GM13976 (cell line): ENCODE results near the gene DLL1.

Experiments used
- DNase-seq: peaks from one replicate; pipeline ENCODE4 v3.0.0; 2012; ENCODE audit warnings: low spot score
- CTCF ChIP-seq: IDR thresholded peaks from 2 replicates; pipeline ENCODE4 v1.5.1; 2012; ENCODE audit warnings: borderline replicate concordance, mild to moderate bottlenecking; ENCODE audit not compliant: insufficient read depth; ENCODE audit errors: extremely low read depth, missing control alignments, control extremely low read depth
- in situ Hi-C: fragments of 300-500 bp; cut with MboI; formaldehyde crosslinking; loops from one replicate; pipeline ENCODE4 v1.12.0; 2022; ENCODE audit warnings: low sequenced_read_pairs, mixed read lengths, inconsistent platforms; ENCODE audit not compliant: unreplicated experiment

Gene DLL1

GRCh38 chr6:170262489-170263088, 28.3 kb downstream of the DLL1 start:
- in situ Hi-C loops: no loop called here
- TF ChIP-seq CTCF: no peak
- no peak for DNase-seq

GRCh38 chr6:170261643-170262488, 29.0 kb downstream of the DLL1 start:
- DNase-seq: no peak
- in situ Hi-C loops: no loop called here
- TF ChIP-seq CTCF: no peak

- in situ Hi-C loops: no loop called here
- TF ChIP-seq CTCF: no peak
- DNase-seq: no peak
Observed at GRCh38 chr6:170260686-170261085, 30.2 kb downstream of the DLL1 start.

GRCh38 chr6:170259278-170259677, 31.6 kb downstream of the DLL1 start:
- TF ChIP-seq CTCF: no peak
- DNase-seq: no peak
- in situ Hi-C loops: no loop called here

GRCh38 chr6:170258407-170258806, 32.5 kb downstream of the DLL1 start:
- in situ Hi-C loops: no loop called here
- DNase-seq: no peak
- TF ChIP-seq CTCF: no peak

- DNase-seq: no peak
Observed at GRCh38 chr6:170257376-170257775, 33.5 kb downstream of the DLL1 start.

More at GRCh38 chr6:170257376-170257775, 33.5 kb downstream of the DLL1 start:
- TF ChIP-seq CTCF: no peak
- in situ Hi-C loops: no loop called here
